HG02571 (cell line): ENCODE results near the gene LUM.

Experiments
- ATAC-seq: cut with Tn5 transposase; IDR thresholded peaks from one replicate; pipeline ENCODE4 v1.9.1; 2021; ENCODE audit warnings: mild to moderate bottlenecking, moderate library complexity; ENCODE audit not compliant: unreplicated experiment

The LUM gene, protein sequence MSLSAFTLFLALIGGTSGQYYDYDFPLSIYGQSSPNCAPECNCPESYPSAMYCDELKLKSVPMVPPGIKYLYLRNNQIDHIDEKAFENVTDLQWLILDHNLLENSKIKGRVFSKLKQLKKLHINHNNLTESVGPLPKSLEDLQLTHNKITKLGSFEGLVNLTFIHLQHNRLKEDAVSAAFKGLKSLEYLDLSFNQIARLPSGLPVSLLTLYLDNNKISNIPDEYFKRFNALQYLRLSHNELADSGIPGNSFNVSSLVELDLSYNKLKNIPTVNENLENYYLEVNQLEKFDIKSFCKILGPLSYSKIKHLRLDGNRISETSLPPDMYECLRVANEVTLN

GRCh38 chr12:91111366-91112325, at the start of gene LUM:
LUM (minus strand) TSS chr12:91111494; CDS start chr12:91108979, 2,515 bp downstream.
- no peak for ATAC-seq

GRCh38 chr12:91161009-91161408, 49.7 kb upstream of the LUM start:
- no peak for ATAC-seq

DNA sequence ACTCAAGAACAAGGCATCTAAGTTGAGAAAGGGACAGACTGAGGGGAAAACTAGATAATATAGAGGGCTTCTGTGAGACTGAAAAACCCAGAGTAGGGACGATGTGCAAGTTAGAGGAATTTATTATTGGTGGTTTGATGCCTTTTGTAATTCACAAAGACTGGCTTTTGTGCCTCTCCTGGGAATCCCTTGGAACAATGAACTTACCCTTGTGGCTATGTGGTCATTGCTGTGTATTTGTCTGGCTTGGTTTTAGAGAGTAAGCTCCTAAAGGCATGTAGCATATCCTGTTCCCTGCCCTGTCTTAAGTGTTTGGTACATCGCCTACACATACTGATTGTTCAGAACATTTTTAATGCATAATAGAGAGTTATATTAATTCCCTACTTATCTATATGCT, 44.7 kb upstream of the LUM start:
- ATAC-seq: no peak

DNA sequence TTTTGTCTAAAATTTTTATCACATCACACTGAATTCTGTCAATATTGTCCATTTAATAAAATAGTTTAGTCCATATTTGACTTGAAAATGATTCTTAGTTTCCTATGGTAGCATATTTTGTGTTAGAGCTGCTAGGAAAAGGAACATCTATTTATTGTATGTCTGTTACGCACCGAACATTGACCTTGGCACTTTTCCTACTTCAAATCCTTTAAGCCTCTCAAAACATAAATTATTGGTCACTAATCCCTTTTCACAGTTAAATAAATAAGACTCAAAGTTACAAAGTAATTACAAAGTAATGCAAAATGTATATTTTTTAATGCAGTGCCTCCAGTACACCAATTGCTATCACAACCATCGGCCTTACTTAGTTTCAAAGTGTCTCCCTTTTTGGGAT, 42.8 kb upstream of the LUM start:
- ATAC-seq: no peak

- no peak for ATAC-seq
Measured at GRCh38 chr12:91144053-91144452, 32.8 kb upstream of the LUM start.

GRCh38 chr12:91143206-91143605, 31.9 kb upstream of the LUM start:
- no peak for ATAC-seq

GRCh38 chr12:91142221-91142631, 30.9 kb upstream of the LUM start:
- ATAC-seq: no peak

DNA sequence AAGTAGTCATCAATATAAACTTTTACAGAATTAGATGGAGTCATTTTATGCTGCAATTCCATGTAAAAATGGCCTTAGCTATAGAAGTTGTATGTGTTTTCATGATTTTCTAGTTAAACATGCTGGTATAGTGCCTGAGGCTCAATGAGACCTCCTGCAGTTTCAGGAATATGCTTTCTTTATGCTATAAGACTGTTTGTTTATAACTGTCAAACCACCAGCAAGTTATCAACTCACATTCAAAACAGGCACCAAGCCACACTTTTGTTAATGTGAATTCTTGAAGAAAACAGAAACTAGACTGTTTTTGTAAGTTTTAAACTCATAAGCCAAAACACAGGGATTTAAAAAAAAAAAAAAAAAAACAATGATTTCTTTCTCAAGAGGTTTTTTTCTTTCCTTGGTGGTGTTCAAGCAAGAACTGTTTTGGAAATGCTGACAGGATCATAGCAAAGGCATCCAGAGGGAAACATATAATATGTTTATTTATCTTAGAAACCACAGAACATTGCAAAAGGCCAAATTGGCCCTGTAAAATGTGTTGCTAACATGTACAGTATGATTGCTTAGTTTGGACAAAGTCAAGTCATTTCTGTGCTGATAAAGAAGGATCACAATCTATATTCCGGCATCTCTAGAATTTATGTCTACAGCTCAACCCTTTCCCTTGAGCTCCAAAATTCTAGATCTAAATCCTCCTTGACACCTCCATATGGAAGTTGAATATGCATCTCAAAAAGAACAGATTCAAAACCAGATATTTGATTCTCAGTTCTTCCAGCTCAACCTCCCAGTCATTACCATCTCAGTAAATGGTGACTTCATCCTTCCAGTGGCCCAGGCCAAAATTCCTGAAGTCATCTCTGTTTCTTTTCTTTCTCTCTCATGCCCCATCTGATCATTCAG, 29.0 kb upstream of the LUM start:
- ATAC-seq: no peak

DNA sequence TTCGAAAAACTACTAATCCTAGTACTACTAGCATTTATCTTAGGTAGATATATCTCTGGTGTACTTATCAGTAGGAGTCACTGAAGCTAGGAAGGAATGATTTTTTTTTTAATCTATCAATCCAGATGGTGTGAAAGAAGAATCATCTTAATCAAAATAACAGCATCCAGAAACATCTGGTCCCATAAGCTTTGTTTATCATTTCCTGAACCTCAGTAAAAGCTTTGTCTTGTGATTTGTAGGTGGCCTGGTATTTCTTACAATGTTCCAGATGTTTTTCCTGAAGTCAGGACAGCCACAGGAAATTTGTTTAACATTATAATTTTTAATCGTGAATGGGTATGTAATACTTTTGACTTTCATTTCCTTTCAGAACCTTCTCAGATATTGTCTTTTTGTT, 28.0 kb upstream of the LUM start:
- ATAC-seq: no peak

DNA sequence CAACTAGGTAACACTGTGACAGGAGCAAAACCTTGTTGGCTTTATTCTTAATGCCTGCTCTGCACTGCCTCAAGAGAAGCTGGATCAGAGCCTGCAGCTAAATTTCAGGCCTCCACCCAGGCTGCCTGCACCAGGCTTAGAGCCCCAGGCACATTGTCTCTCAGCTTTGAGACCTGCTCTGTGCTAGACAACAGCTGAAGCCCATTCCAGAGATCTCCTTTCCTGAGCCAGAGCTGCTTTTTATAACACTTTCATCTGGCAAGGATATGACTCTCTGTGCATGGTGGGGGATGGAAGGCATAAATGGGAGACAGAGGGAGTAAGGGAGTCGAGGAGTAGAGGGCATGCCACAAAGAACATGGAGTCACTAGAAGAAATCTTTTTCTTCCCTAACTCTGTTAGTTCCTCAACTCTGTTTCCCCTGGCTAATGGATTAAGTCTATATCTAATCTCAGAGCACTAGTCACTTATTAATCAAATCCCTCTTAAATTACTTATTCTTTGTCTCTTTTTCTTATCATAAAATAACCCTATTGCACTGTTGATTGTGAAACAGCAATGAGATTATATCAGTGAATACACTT, 27.1 kb upstream of the LUM start:
- no peak for ATAC-seq

GRCh38 chr12:91133871-91134270, 22.6 kb upstream of the LUM start:
- no peak for ATAC-seq

DNA sequence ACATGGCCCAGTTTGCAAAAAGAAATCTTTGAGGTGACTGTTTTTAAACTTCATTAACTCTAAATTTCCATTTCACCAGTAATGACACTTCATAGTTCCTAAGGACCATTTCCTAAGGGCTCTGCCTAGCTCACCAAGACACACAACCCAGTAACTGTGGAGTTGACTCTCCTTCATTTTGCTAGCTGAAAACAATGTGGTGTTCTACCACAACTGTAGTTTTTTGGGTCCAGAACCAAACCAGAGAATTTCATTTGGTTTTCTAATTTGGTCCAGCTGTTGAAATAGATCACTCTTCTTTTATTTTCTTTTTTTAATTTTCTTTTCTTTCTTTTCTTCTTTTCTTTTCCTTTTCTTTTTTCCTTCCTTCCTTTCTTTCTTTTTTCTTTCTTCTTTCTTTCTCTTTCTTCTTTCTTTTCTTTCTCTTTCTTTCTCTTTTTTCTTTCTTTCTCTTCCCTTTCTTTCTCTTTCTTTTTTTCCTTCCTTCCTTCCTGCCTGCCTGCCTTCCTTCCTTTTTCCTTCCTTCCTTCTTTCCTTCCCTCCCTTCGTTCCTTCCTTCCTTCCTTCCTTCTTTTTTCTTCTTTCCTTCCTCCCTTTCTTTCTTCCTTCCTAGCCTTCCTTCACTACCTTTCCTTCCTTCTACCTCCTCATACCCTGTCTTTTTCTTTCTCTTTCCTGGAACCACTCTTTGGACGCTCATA, 18.5 kb upstream of the LUM start:
- ATAC-seq: no peak

DNA sequence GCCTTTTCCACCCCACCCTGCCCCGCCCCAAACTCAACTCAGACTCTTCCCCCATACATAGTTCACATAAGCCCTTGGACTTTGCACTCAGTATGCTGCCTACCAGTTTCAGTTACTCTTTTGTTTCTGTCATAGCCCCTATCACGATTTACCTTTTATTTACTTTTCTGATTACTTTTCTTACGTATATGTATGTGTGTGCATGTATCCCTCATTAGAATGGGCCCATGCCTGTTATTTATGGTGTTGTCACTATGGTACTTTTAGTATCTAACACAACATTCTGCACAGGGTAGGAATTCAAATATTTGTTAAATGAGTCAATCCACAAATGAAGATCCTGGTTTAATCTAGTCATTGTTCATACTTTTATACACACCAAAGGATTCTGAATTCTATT, 16.5 kb upstream of the LUM start:
- no peak for ATAC-seq

GRCh38 chr12:91127306-91127705, 16.0 kb upstream of the LUM start:
- ATAC-seq: no peak

DNA sequence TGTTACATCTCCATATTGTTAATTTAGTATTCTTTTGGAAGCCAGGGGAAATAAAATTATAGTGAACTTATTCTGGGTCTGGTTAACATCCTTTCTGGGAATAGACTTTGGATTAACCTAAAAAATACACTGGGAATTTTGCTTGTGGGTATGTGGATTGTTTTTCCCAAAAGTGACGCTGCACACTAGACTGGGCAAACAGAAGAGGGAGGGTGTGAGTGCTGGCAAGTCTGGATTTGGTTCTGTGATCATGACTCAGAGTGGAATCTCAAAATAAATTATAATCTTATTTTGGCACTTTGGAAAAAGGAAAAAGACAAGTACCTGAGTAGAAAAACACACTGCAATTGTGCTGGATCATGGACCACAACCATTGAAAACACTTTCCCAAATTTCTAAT, 15.2 kb upstream of the LUM start:
- no peak for ATAC-seq

DNA sequence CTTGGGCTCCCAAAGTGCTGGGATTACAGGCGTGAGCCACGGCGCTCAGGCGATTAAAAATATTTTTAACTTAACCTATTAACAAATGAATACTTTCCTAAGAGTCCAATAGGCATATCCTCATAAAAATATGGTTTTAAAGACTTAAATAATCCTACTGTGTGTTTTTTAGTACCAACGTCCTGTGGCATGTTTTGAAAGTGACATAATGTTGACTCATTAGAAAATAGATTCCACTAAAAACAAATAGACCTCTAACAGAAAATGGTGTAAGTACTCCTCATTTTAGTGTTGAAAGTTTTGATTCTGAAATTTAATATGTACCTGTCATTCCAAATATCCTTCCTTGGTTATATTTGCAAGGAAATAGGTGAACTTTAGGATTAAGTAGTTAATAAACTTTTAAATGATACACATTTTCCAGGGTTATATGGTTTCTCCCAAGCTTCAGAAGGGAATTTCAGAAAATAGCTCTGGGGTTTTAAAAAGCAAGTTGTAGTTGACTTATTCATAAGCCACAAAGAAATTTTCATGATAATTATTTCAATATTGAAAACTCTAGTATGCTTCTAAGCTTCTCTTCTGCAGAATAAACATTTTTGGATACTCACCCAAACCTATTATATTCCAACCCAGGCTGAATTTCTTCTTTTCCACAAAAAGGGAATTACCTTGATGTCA, 12.1 kb upstream of the LUM start:
- ATAC-seq: no peak

DNA sequence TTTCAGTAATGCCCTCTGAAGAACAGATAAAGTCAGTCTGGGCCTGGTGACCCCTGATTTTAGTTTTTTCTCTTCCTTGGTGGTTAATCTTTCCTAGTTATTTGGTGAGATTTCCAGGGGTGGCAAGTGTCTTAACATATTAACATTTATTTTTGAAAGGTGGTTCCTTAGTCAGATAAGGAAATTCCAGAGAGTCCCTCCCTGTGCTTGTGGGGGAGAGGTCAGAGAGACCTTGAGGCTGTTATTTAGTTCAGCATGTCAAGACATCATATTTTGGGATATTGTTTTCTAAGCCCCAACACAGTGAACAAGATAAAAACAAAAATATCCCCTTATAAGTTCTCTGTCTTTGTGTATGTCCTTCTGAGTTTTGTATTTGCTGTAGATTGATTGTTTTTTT, 9.5 kb upstream of the LUM start:
- no peak for ATAC-seq

- no peak for ATAC-seq
Measured at GRCh38 chr12:91119089-91119488, 7.8 kb upstream of the LUM start.

- no peak for ATAC-seq
Measured at GRCh38 chr12:91113621-91114020, 2.3 kb upstream of the LUM start.
